SK-N-SH (cell line): ENCODE data around the gene CCNA1. TPM values are rescaled to one million over a fixed set of nuclear protein-coding genes. Genes with fewer than 3 reads are reported as not detected.

Experiments
- CTCF ChIA-PET: fragments of 300-600, 350-600 bp; formaldehyde crosslinking; extraction: SDS; loops from one replicate; lab custom pipeline; 2021; lab: Yijun Ruan, JAX
- POLR2A ChIA-PET: fragments of 350-600 bp; sonication (Branson Sonifier 250); formaldehyde crosslinking; extraction: SDS; loops from one replicate; lab custom pipeline; 2020; ENCODE audit warnings: antibody characterized with exemption, inconsistent platforms; lab: Yijun Ruan, JAX
- DNase-seq: peaks from one replicate; pipeline ENCODE4 v3.0.0; 2012
- H2AFZ ChIP-seq: fragments of 200-600 bp; sonication (generic); 2 replicates; pipeline ENCODE4 v1.8.1; 2016; ENCODE audit warnings: antibody characterized with exemption, mild to moderate bottlenecking, low read depth
- H3F3A ChIP-seq: fragments of 200-600 bp; sonication (generic); replicated peaks from 2 replicates; pipeline ENCODE3; 2016; ENCODE audit warnings: antibody characterized with exemption, mild to moderate bottlenecking; ENCODE audit not compliant: insufficient read depth
- H3K27ac ChIP-seq, 2 experiments: fragments of 200-500 bp in 1 of 2; fragments of 200-600 bp in 1 of 2; sonication (Bioruptor generic) in 1 of 2; sonication (generic), shearing (Covaris generic) in 1 of 2; 2 replicates each; pipeline versions ENCODE4 v1.5.1 to v1.6.1; 2014 to 2016; ENCODE audit warnings: low read depth in 2 of 2, inconsistent platforms in 1 of 2, low read length in 1 of 2, mild to moderate bottlenecking in 1 of 2, mixed read lengths in 1 of 2
- H3K27me3 ChIP-seq: fragments of 200-600 bp; sonication (generic), shearing (Covaris generic); 2 replicates; pipeline ENCODE4 v1.6.1; 2016; ENCODE audit warnings: mixed run types; ENCODE audit not compliant: insufficient read depth
- H3K36me3 ChIP-seq, 2 experiments: fragments of 200-500 bp in 1 of 2; fragments of 200-600 bp in 1 of 2; sonication (Bioruptor generic) in 1 of 2; sonication (generic) in 1 of 2; replicated peaks in 1 of 2; 2 replicates each; pipeline versions ENCODE3 to v1.5.1; 2014 to 2016; ENCODE audit warnings: low read length in 1 of 2, mild to moderate bottlenecking in 1 of 2; ENCODE audit not compliant: insufficient read depth in 2 of 2, control insufficient read depth in 1 of 2
- H3K4me1 ChIP-seq, 2 experiments: fragments of 200-500 bp in 1 of 2; fragments of 200-600 bp in 1 of 2; sonication (Bioruptor generic) in 1 of 2; sonication (generic), shearing (Covaris generic) in 1 of 2; 2 replicates each; pipeline versions ENCODE4 v1.5.1 to v1.6.1; 2014 to 2016; ENCODE audit warnings: low read depth in 1 of 2, low read length in 1 of 2, mixed run types in 1 of 2; ENCODE audit not compliant: insufficient read depth in 2 of 2, control insufficient read depth in 1 of 2
- H3K4me2 ChIP-seq: fragments of 200-600 bp; sonication (generic), shearing (Covaris generic); 2 replicates; pipeline ENCODE4 v1.6.1; 2017; ENCODE audit warnings: mixed run types
- H3K4me3 ChIP-seq, 2 experiments: fragments of 200-500 bp in 1 of 2; fragments of 200-600 bp in 1 of 2; sonication (Bioruptor generic) in 1 of 2; sonication (generic), shearing (Covaris generic) in 1 of 2; 2 replicates each; pipeline versions ENCODE4 v1.5.1 to v1.8.1; 2014 to 2016; ENCODE audit warnings: low read depth in 2 of 2, inconsistent platforms in 1 of 2, low read length in 1 of 2, mild to moderate bottlenecking in 1 of 2, mixed read lengths in 1 of 2, moderate library complexity in 1 of 2
- H3K79me2 ChIP-seq: fragments of 200-600 bp; sonication (generic); 2 replicates; pipeline ENCODE4 v1.8.1; 2017; ENCODE audit warnings: mild to moderate bottlenecking; ENCODE audit not compliant: insufficient read depth
- H3K9ac ChIP-seq: fragments of 200-600 bp; sonication (generic); 2 replicates; pipeline ENCODE4 v1.6.1; 2017; ENCODE audit warnings: mixed run types
- H3K9me2 ChIP-seq: fragments of 200-600 bp; sonication (generic); 2 replicates; pipeline ENCODE4 v1.6.1; 2017; ENCODE audit warnings: mixed run types
- H3K9me3 ChIP-seq: fragments of 200-600 bp; sonication (generic); 2 replicates; pipeline ENCODE4 v1.6.1; 2017; ENCODE audit warnings: mixed run types, mild to moderate bottlenecking, moderate library complexity
- H4K20me1 ChIP-seq: fragments of 200-600 bp; sonication (generic); 2 replicates; pipeline ENCODE4 v1.6.1; 2017; ENCODE audit warnings: mild to moderate bottlenecking, mixed run types; ENCODE audit not compliant: insufficient read depth
- CHD2 ChIP-seq: fragments of 150-350 bp; IDR thresholded peaks from 2 replicates; pipeline ENCODE4 v1.6.1; 2018; ENCODE audit warnings: low read length; ENCODE audit not compliant: partially characterized antibody
- CTCF ChIP-seq: fragments of 200-600 bp; sonication (generic); IDR thresholded peaks from 2 replicates; pipeline ENCODE4 v1.6.1; 2017; ENCODE audit warnings: antibody characterized with exemption, mild to moderate bottlenecking, moderate library complexity
- ELF1 ChIP-seq: IDR thresholded peaks from 2 replicates; pipeline ENCODE4 v1.4.0; 2012
- EZH2phosphoT487 ChIP-seq: fragments of 200-600 bp; sonication (generic); IDR thresholded peaks from 2 replicates; pipeline ENCODE4 v1.6.1; 2017; ENCODE audit warnings: low read depth, mixed run types, mild to moderate bottlenecking, antibody characterized with exemption, moderate library complexity, borderline replicate concordance
- FOSL2 ChIP-seq: IDR thresholded peaks from 2 replicates; pipeline ENCODE4 v1.4.0; 2012; ENCODE audit warnings: low read depth, mild to moderate bottlenecking, moderate library complexity, borderline replicate concordance
- IRF3 ChIP-seq: fragments of 150-350 bp; IDR thresholded peaks from 2 replicates; pipeline ENCODE4 v1.6.1; 2016; ENCODE audit warnings: mild to moderate bottlenecking, low read depth, low read length
- MXI1 ChIP-seq: IDR thresholded peaks from 2 replicates; pipeline ENCODE4 v1.6.1; 2012; ENCODE audit warnings: mild to moderate bottlenecking, low read depth, low read length, improper control_type of control experiment
- NRF1 ChIP-seq: IDR thresholded peaks from 2 replicates; pipeline ENCODE4 v1.6.1; 2012; ENCODE audit warnings: low read depth, mild to moderate bottlenecking, low read length
- RFX5 ChIP-seq: IDR thresholded peaks from 2 replicates; pipeline ENCODE4 v1.6.1; 2012; ENCODE audit warnings: mild to moderate bottlenecking, improper control_type of control experiment, low read length
- RXRA ChIP-seq: IDR thresholded peaks from 2 replicates; pipeline ENCODE4 v1.4.0; 2012; ENCODE audit warnings: low read depth, mild to moderate bottlenecking, borderline replicate concordance
- TAF1 ChIP-seq: IDR thresholded peaks from 2 replicates; pipeline ENCODE4 v1.6.1; 2012; ENCODE audit warnings: low read depth, mild to moderate bottlenecking, low read length, moderate library complexity, borderline replicate concordance
- TCF12 ChIP-seq: IDR thresholded peaks from 2 replicates; pipeline ENCODE4 v1.4.0; 2012
- TEAD4 ChIP-seq: IDR thresholded peaks from 2 replicates; pipeline ENCODE4 v1.4.0; 2012; ENCODE audit warnings: mild to moderate bottlenecking, borderline replicate concordance; ENCODE audit not compliant: insufficient read depth
- USF2 ChIP-seq: fragments of 150-350 bp; IDR thresholded peaks from 2 replicates; pipeline ENCODE4 v1.6.1; 2017; ENCODE audit warnings: antibody characterized with exemption, low read length, low read depth, borderline replicate concordance
- ZBTB33 ChIP-seq: IDR thresholded peaks from 2 replicates; pipeline ENCODE4 v1.4.0; 2012; ENCODE audit warnings: low read depth, borderline replicate concordance
- WGBS: methylation state at CpG from one replicate; pipeline ENCODE4 v1.1.6; 2017; ENCODE audit warnings: low lambda C conversion rate; 5-methylcytosine and 5-hydroxymethylcytosine counted together
- polyA plus RNA-seq, 3 experiments: library from polyadenylated mRNA; depleted of rRNA; stranded (reverse); fragments of >200 nt; gene quantifications; 2 replicates each; pipeline ENCODE4 v1.2.3, GENCODE V29; 2012

The CCNA1 gene
- polyA plus RNA-seq, 1 of the 3 experiments (the other 2 are of a cell fraction), result 0.23 TPM

- Histone ChIP-seq H2AFZ (peak overlapping the region; percentile 68; the same call in 1 of the 2 replicates), H3K36me3 (no peaks in the 10 kb centered on the region), H3K27me3 (peaks cover 71% of the 10 kb centered on the region), H3K9ac (no peak overlapping the region), H3K9me2 (no peaks in the 10 kb centered on the region), H3K79me2 (no peaks in the 10 kb centered on the region), H3K4me3 (peak overlapping the region; percentile 44 to 51), H3K4me2 (peak overlapping the region; percentile 79), H3K27ac (no peak overlapping the region), H3F3A (no peaks in the 10 kb centered on the region), H4K20me1 (no peaks in the 10 kb centered on the region), H3K9me3 (no peaks in the 10 kb centered on the region), H3K4me1 (peaks cover 0 to 8% of the 10 kb centered on the region in 2 experiments; a peak in 1 of 4 replicates)
- ChIA-PET POLR2A (no interaction called here), CTCF (no interaction called here)
- 3% methylated on average over 48 of the region's 85 CpGs for WGBS
- TF ChIP-seq EZH2phosphoT487 (peak; percentile 62; the same call in 1 of the 2 replicates), TCF12 (no peak), RFX5 (no peak), CTCF (no peak), FOSL2 (no peak), TEAD4 (no peak), MXI1 (no peak)
- DNase-seq, result no peak
These were observed 840 bp upstream of the CCNA1 start for GRCh38 chr13:36431204-36432105.

- DNase-seq, result no peak
- no peaks in the 10 kb centered on the region for H3F3A ChIP-seq
- peaks cover 48% of the 10 kb centered on the region for H3K27me3 ChIP-seq
- no peak overlapping the region for H3K4me3 ChIP-seq
- peaks cover 0 to 3% of the 10 kb centered on the region in 2 experiments; a peak in 1 of 4 replicates for H3K4me1 ChIP-seq
- no peak overlapping the region for H2AFZ ChIP-seq
- no peaks in the 10 kb centered on the region for H4K20me1 ChIP-seq
- H3K79me2 ChIP-seq, result no peaks in the 10 kb centered on the region
- no peaks in the 10 kb centered on the region for H3K9me2 ChIP-seq
- H3K9me3 ChIP-seq, result no peaks in the 10 kb centered on the region
- H3K4me2 ChIP-seq, result no peak overlapping the region
- no peaks in the 10 kb centered on the region for H3K36me3 ChIP-seq
- 35% methylated on average over 4 of the region's 4 CpGs for WGBS
- no peak overlapping the region for H3K9ac ChIP-seq
- no peak overlapping the region for H3K27ac ChIP-seq
- ChIA-PET CTCF (interaction anchor here (1.1 to 1.9 kb wide), 2 partner anchors 16 to 299 kb away, joined by 4 to 5 read pairs; no protein-coding TSS in a partner anchor), POLR2A (no interaction called here)
- no peak for TF ChIP-seq IRF3
- no peak for TF ChIP-seq RFX5
- no peak for TF ChIP-seq ELF1
- no peak for TF ChIP-seq TEAD4
- TF ChIP-seq CHD2, result no peak
- no peak for TF ChIP-seq NRF1
- no peak for TF ChIP-seq USF2
- no peak for TF ChIP-seq CTCF
- TF ChIP-seq FOSL2, result no peak
- no peak for TF ChIP-seq MXI1
- no peak for TF ChIP-seq RXRA
- no peak for TF ChIP-seq ZBTB33
- no peak for TF ChIP-seq TAF1
These were observed 4.5 kb downstream of the CCNA1 start for GRCh38 chr13:36436811-36437210.
